OCI-LY3 (cell line): ENCODE measurements around the gene ZSWIM5.
"Not testable (repeated sequence)": the region's sequence is repeated elsewhere in the genome, so short reads cannot be mapped to it uniquely, and the experiment has no call there.

Experiments used
- CTCF ChIP-seq: fragments of 200-600, 300-600 bp; sonication (generic); IDR thresholded peaks from 2 replicates; pipeline ENCODE4 v1.5.1; 2014; ENCODE audit warnings: antibody characterized with exemption, low read length, low read depth
- EZH2phosphoT487 ChIP-seq: fragments of 200-600 bp; shearing (Covaris generic); IDR thresholded peaks from 2 replicates; pipeline ENCODE4 v1.6.1; 2018; ENCODE audit warnings: antibody characterized with exemption, mixed run types, low read depth

- TF ChIP-seq CTCF, EZH2phosphoT487: not testable (repeated sequence)
Observed at GRCh38 chr1:45132719-45133118, 73.7 kb downstream of the ZSWIM5 start.
